ENCODE results near the gene PALLD.

DNA sequence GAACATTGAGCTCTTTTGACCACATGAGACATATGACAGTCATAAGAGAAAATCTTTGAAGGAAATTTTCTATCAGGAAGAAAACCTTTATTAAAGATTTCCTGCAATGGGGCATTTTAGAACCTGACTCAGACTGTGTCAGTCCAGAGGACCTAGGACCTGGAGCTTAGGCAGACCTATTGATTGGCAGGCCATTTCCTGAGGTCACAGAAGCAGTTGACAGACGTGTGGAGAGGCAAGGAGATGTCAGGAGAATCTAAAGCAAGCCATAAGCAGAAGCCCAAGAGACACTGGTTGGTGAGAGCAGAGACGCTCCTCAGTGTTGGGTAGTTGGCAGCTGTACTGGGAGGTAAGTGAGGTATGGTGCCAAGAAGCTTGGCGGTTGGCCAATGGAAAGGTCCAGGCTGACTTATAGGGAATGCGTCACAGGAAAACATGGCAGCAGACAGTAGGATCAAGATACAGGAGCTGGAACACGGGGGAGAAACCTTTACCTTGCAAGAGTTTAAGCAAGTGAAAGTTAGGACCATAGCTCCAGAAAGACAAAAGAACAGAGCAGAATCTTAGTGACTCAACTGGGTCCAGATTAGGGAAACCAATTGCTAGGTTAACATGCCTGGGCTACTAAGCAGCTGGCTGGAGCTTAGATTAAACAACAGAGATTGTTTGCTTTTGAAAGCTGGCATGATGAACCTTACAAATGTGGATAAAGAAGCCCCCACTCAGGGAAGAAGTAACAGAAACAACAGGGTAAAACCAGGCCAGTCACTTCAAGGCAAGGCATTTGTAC lies 18.6 kb downstream of the PALLD start:
- TF ChIP-seq EZH2phosphoT487 (IDR thresholded peaks at IDR 0.05; ENCODE audit: insufficient read depth, low read depth), result no peak
- no peak for TF ChIP-seq EZH2 (IDR thresholded peaks at IDR 0.05; ENCODE audit: insufficient read depth, poor library complexity, severe bottlenecking)

Data from GM23248 (cell line).